Hepatocyte (in vitro differentiated cells): ENCODE measurements around the gene ASPSCR1.

Source experiments
- CTCF ChIP-seq: fragments of 200-600 bp; sonication (generic); IDR thresholded peaks from 2 replicates; pipeline ENCODE4 v1.5.1; 2016; ENCODE audit warnings: antibody characterized with exemption, mild to moderate bottlenecking; ENCODE audit not compliant: poor library complexity
- EZH2 ChIP-seq: fragments of 200-600 bp; sonication (generic); IDR thresholded peaks from 2 replicates; pipeline ENCODE4 v1.6.1; 2016; ENCODE audit warnings: antibody characterized with exemption, mild to moderate bottlenecking, borderline replicate concordance
- EZH2phosphoT487 ChIP-seq: fragments of 200-600 bp; sonication (generic); IDR thresholded peaks from one replicate; pipeline ENCODE4 v1.6.1; 2018; ENCODE audit warnings: antibody characterized with exemption, mild to moderate bottlenecking, low read depth, moderate library complexity; ENCODE audit not compliant: unreplicated experiment, severe bottlenecking

GRCh38 chr17:81961087-81961511, 16.3 kb upstream of the ASPSCR1 start, which contains the start of gene NOTUM:
- TF ChIP-seq EZH2 (no peak), CTCF (no peak), EZH2phosphoT487 (no peak)
